Measurements from ENCODE around the gene DNHD1.
A peak's percentile ranks its signal among the peaks of the same experiment; 100 is the strongest.

The DNHD1 gene

DNA sequence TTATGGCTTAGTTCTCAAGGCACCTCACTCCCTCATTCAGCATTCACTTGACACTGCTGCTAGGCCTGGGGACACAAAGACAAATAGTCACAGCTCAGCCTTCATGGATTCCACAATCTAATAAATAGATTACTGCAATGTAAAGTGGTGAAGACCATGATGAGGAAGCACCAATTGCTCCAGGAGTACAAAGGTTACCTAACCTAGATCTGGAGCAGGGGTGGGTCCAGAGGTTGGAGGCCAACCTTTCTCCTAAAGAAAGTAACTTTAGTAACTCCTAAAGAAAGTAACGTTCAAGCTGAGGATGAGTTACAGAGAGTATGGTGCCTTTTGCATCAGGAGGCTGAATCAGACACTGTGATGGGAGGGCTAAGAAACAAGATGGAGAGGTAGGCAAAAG is 27.5 kb upstream of the DNHD1 start:
- WGBS = 86% methylated on average over 1 of the region's 1 CpG

GRCh38 chr11:6472934-6473333 is 24.1 kb upstream of the DNHD1 start:
- Histone ChIP-seq H3K9me3 (ENCODE audit: insufficient read depth, low read depth, low read length) (no peaks in the 10 kb centered on the region), H3K27ac (ENCODE audit: low read depth, low read length) (no peak overlapping the region), H3K4me3 (ENCODE audit: low read length) (peak overlapping the region; percentile 90), H3K4me1 (ENCODE audit: insufficient read depth, low read length) (peaks cover 13% of the 10 kb centered on the region), H3K9ac (ENCODE audit: low read depth, low read length) (no peak overlapping the region), H3K27me3 (ENCODE audit: insufficient read depth, low read length) (peaks cover 4% of the 10 kb centered on the region; the same call in 1 of the 2 replicates), H3K36me3 (ENCODE audit: insufficient read depth, low read length) (peaks cover 16% of the 10 kb centered on the region)
- WGBS = 15% methylated on average over 1 of the region's 1 CpG

More for the DNA sequence above, 27.5 kb upstream of the DNHD1 start:
- Histone ChIP-seq H3K9ac (ENCODE audit: low read depth, low read length) (no peak overlapping the region), H3K4me1 (ENCODE audit: insufficient read depth, low read length) (peaks cover 6% of the 10 kb centered on the region; the same call in 1 of the 2 replicates), H3K4me3 (ENCODE audit: low read length) (peak overlapping the region; percentile 16; the same call in 1 of the 2 replicates), H3K36me3 (ENCODE audit: insufficient read depth, low read length) (no peaks in the 10 kb centered on the region), H3K27ac (ENCODE audit: low read depth, low read length) (no peak overlapping the region), H3K27me3 (ENCODE audit: insufficient read depth, low read length) (peaks cover 4% of the 10 kb centered on the region; the same call in 1 of the 2 replicates), H3K9me3 (ENCODE audit: insufficient read depth, low read depth, low read length) (no peaks in the 10 kb centered on the region)

GRCh38 chr11:6473451-6474412 is 23.3 kb upstream of the DNHD1 start, which contains the start of gene TRIM3:
Gene TRIM3, minus strand, starts transcription at chr11:6473941. Its CDS starts 8,246 bp downstream, at chr11:6465695.
- peaks cover 4% of the 10 kb centered on the region; the same call in 1 of the 2 replicates for H3K27me3 ChIP-seq (ENCODE audit: insufficient read depth, low read length)
- H3K4me3 ChIP-seq (ENCODE audit: low read length) = peak within 1 kb of the TSS; percentile 90
- peak within 1 kb of the TSS; percentile 70 for H3K9ac ChIP-seq (ENCODE audit: low read depth, low read length)
- H3K27ac ChIP-seq (ENCODE audit: low read depth, low read length) = peak within 1 kb of the TSS; percentile 71; the same call in 1 of the 2 replicates
- peaks cover 13% of the 10 kb centered on the region for H3K4me1 ChIP-seq (ENCODE audit: insufficient read depth, low read length)
- under 1% methylated on average over 74 of the region's 87 CpGs for WGBS
- H3K36me3 ChIP-seq (ENCODE audit: insufficient read depth, low read length) = peaks cover 24% of the 10 kb centered on the region
- H3K9me3 ChIP-seq (ENCODE audit: insufficient read depth, low read depth, low read length) = no peaks in the 10 kb centered on the region

DNA sequence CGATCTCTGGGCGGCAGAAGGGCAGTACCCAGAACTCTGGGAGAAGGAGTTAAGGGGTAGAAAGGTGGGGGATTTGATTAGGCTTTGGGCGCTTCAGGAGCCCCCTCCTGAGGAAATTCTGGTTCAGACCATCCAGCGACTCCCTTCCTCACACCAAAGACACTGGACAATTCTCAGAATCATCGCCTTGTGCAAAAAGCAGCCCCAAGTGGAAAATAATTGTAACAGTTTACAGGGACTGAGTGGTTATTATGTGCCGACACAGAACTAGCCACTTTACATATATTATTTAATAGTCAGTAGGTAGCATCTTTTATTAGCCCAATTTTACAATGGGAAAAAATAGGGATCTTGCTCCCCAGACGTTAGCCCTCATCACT is 22.7 kb upstream of the DNHD1 start:
- WGBS = 34% methylated on average over 7 of the region's 7 CpGs
- H3K27me3 ChIP-seq (ENCODE audit: insufficient read depth, low read length) = peaks cover 4% of the 10 kb centered on the region; the same call in 1 of the 2 replicates
- peaks cover 31% of the 10 kb centered on the region for H3K36me3 ChIP-seq (ENCODE audit: insufficient read depth, low read length)
- no peaks in the 10 kb centered on the region for H3K9me3 ChIP-seq (ENCODE audit: insufficient read depth, low read depth, low read length)
- peak overlapping the region; percentile 71; the same call in 1 of the 2 replicates for H3K27ac ChIP-seq (ENCODE audit: low read depth, low read length)
- peaks cover 13% of the 10 kb centered on the region for H3K4me1 ChIP-seq (ENCODE audit: insufficient read depth, low read length)
- H3K9ac ChIP-seq (ENCODE audit: low read depth, low read length) = peak overlapping the region; percentile 70
- peak overlapping the region; percentile 70 for H3K4me3 ChIP-seq (ENCODE audit: low read length)

- Histone ChIP-seq H3K9me3 (ENCODE audit: insufficient read depth, low read depth, low read length) (no peaks in the 10 kb centered on the region), H3K27me3 (ENCODE audit: insufficient read depth, low read length) (peaks cover 4% of the 10 kb centered on the region; the same call in 1 of the 2 replicates), H3K27ac (ENCODE audit: low read depth, low read length) (no peak overlapping the region), H3K4me3 (ENCODE audit: low read length) (peak overlapping the region; percentile 70), H3K4me1 (ENCODE audit: insufficient read depth, low read length) (peaks cover 13% of the 10 kb centered on the region), H3K9ac (ENCODE audit: low read depth, low read length) (no peak overlapping the region), H3K36me3 (ENCODE audit: insufficient read depth, low read length) (peaks cover 36% of the 10 kb centered on the region)
- WGBS = 81% methylated on average over 3 of the region's 3 CpGs
Observed at GRCh38 chr11:6474806-6475500, 22.1 kb upstream of the DNHD1 start.

DNA sequence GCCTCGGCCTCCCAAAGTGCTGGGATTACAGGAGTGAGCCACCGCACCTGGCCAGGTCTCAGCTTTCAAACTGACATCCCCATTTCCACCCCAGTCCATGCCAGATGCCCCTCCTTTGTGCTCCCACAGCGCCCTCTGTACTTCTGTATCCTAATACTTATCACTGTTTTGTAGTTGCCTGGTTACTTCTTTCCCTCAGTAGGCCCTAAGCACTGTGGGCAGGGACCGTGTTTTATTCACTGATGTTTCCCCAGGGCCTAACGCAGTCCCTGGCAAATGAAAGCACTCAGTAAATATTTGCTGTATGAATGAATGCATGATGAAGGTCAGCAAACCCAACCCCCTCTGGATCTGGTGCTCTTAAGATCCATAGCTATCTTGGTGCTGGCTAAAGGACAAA is 21.1 kb upstream of the DNHD1 start:
- Histone ChIP-seq H3K27ac (ENCODE audit: low read depth, low read length) (no peak overlapping the region), H3K27me3 (ENCODE audit: insufficient read depth, low read length) (peaks cover 4% of the 10 kb centered on the region; the same call in 1 of the 2 replicates), H3K9ac (ENCODE audit: low read depth, low read length) (no peak overlapping the region), H3K9me3 (ENCODE audit: insufficient read depth, low read depth, low read length) (no peaks in the 10 kb centered on the region), H3K4me1 (ENCODE audit: insufficient read depth, low read length) (peaks cover 17% of the 10 kb centered on the region), H3K36me3 (ENCODE audit: insufficient read depth, low read length) (peaks cover 38% of the 10 kb centered on the region), H3K4me3 (ENCODE audit: low read length) (no peak overlapping the region)
- WGBS = 85% methylated on average over 5 of the region's 5 CpGs

DNA sequence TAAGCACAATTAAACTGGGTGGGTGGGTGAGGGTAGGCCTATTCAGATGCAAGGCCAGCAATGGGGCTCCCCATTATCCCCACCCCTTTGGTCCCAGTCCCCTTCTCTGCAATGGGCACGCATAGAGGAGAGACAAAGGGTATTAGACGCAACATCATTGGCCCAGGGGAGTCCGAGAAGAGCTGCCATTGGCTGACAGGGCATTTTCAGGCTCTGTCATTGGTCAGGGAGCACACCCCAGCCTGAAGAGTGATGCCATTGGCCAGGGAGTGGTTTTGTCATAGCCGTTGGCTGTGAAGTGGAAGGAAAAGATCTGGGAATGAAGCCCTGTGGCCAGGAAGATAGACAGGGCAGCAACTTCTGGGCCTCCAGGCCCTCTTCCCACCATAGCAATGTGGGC is 20.5 kb upstream of the DNHD1 start:
- Histone ChIP-seq H3K9ac (ENCODE audit: low read depth, low read length) (no peak overlapping the region), H3K4me3 (ENCODE audit: low read length) (no peak overlapping the region), H3K27ac (ENCODE audit: low read depth, low read length) (no peak overlapping the region), H3K36me3 (ENCODE audit: insufficient read depth, low read length) (peaks cover 38% of the 10 kb centered on the region), H3K9me3 (ENCODE audit: insufficient read depth, low read depth, low read length) (no peaks in the 10 kb centered on the region), H3K4me1 (ENCODE audit: insufficient read depth, low read length) (peaks cover 17% of the 10 kb centered on the region), H3K27me3 (ENCODE audit: insufficient read depth, low read length) (peaks cover 4% of the 10 kb centered on the region; the same call in 1 of the 2 replicates)
- 92% methylated on average over 4 of the region's 4 CpGs for WGBS

GRCh38 chr11:6480299-6480914 is 16.7 kb upstream of the DNHD1 start:
- WGBS = 84% methylated on average over 9 of the region's 9 CpGs
- Histone ChIP-seq H3K9ac (ENCODE audit: low read depth, low read length) (peak overlapping the region; percentile 94), H3K27ac (ENCODE audit: low read depth, low read length) (peak overlapping the region; percentile 76), H3K27me3 (ENCODE audit: insufficient read depth, low read length) (no peaks in the 10 kb centered on the region), H3K9me3 (ENCODE audit: insufficient read depth, low read depth, low read length) (no peaks in the 10 kb centered on the region), H3K4me3 (ENCODE audit: low read length) (peak overlapping the region; percentile 94), H3K36me3 (ENCODE audit: insufficient read depth, low read length) (peaks cover 71% of the 10 kb centered on the region), H3K4me1 (ENCODE audit: insufficient read depth, low read length) (peaks cover 8% of the 10 kb centered on the region)

DNA sequence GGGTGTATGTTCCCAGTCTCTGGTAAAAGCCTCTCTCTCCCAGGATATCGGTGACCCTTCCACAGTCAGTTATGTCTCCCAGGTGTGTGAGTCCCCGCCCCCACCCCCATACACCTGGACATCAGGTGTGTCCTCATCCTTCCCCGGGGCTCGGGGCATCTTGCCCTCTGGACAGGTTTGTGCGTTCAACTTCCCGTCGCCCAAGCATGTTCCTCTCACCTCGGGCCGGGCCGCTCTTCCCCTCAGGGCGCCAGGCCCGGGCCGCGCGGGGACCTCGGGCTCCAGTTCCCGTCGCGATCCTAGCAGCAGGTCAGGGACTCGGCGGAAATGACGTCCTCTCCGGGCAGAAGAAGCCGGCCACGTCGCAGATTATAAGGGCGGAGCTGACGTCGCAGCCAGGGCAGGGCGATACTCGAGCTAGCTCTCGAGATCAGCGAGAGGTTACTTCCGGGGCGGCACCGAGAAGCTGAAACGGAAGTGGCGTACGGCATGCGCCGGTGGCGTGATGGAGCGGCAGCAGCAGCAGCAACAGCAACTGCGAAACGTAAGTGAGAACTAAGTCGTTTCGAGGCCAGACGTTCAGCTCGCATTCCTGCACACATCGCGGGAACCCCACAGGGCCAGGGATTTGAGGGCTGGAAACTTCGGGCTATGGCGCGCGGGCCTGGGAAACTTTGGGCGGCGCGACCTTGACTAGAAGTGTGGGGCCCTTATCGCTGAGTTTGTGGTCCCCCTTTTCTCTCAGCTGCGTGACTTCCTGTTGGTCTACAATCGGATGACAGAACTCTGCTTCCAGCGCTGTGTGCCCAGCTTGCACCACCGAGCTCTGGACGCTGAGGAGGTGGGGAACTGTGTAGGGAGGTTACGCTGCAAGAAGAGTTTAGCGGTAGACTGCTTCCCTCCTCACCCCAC is 15.8 kb upstream of the DNHD1 start, which contains the start of the genes ARFIP2 and TIMM10B:
Gene ARFIP2 (minus strand): TSS at position 320 of the 912 bp plus-strand sequence. CDS start 910 bp downstream, outside the sequence.
Gene TIMM10B (plus strand): TSS at position 490 of the 912 bp plus-strand sequence. CDS start 16 bp downstream, at position 506.
- H3K9me3 ChIP-seq (ENCODE audit: insufficient read depth, low read depth, low read length) = no peaks in the 10 kb centered on the region
- peaks cover 8% of the 10 kb centered on the region; the same call in 1 of the 2 replicates for H3K4me1 ChIP-seq (ENCODE audit: insufficient read depth, low read length)
- no peaks in the 10 kb centered on the region for H3K27me3 ChIP-seq (ENCODE audit: insufficient read depth, low read length)
- H3K36me3 ChIP-seq (ENCODE audit: insufficient read depth, low read length) = peaks cover 79% of the 10 kb centered on the region
- peak within 1 kb of the TSS; percentile 93 for H3K27ac ChIP-seq (ENCODE audit: low read depth, low read length)
- H3K4me3 ChIP-seq (ENCODE audit: low read length) = peak within 1 kb of the TSS; percentile 94
- WGBS = under 1% methylated on average over 64 of the region's 66 CpGs
- peak within 1 kb of the TSS; percentile 94 for H3K9ac ChIP-seq (ENCODE audit: low read depth, low read length)

DNA sequence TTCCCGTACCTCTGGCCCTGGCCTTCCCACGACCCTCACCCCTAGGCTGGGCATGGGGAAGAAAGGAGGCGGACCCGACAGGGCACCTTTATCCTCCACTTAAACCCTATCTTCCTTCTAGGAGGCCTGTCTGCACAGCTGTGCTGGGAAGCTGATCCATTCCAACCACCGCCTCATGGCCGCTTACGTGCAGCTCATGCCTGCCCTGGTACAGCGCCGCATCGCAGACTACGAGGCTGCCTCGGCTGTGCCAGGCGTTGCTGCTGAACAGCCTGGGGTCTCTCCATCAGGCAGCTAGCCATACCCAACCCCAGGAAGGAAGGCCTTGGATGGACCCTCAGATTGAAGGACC is 15.2 kb upstream of the DNHD1 start:
- Histone ChIP-seq H3K4me1 (ENCODE audit: insufficient read depth, low read length) (peaks cover 8% of the 10 kb centered on the region; the same call in 1 of the 2 replicates), H3K4me3 (ENCODE audit: low read length) (peak overlapping the region; percentile 94), H3K27ac (ENCODE audit: low read depth, low read length) (peak overlapping the region; percentile 93), H3K36me3 (ENCODE audit: insufficient read depth, low read length) (peaks cover 80% of the 10 kb centered on the region), H3K9ac (ENCODE audit: low read depth, low read length) (peak overlapping the region; percentile 94), H3K9me3 (ENCODE audit: insufficient read depth, low read depth, low read length) (no peaks in the 10 kb centered on the region), H3K27me3 (ENCODE audit: insufficient read depth, low read length) (no peaks in the 10 kb centered on the region)
- WGBS = 20% methylated on average over 13 of the region's 13 CpGs

Measured in HUES64 (cell line).